Measurements from ENCODE around the gene RIC3.

DNA sequence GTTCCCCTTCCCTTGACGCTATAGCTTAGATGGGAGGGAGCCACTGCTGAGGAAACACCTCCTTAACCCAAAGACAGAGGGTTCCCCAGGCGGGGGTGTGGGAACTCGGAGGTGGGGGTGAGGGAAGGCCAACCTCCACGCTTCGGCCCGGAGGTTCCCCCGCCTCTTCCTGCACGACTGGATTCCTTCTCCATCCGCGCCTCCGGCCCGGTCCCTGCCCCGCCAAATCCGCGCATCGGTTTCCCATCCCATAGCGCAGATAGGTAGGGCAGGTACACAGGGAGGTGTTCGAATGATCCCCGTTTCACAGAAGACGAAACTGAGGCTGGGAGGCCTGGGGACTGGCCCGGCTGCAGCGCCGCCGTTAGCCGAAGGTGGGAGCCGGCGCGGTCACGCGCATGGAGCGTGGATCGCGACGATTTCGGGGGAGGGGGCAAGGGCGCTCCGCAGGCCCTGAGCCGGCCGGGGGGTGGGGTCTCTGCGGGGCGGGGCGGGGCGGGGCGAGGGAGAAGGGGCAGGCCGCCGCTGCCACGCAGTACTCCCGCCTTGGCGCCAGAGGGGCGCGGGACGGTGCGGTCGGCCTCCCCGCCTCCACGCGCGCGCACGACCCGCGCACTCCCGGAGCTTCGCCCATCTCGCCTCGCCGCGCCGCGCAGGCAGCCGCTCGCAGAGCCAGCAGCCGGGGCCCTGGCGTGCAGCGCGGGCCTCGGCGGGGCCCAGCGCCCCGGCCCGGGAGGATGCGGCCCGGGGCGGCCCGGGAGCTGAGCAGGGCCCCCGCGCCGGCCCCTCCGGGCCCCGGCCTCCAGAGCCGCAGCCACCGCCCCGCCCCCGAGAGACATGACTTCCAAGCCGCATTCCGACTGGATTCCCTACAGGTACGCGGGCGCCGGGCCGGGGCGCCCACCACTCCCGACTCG, 87.9 kb downstream of the RIC3 start, which contains the start of gene TUB:
- TF ChIP-seq POLR2AphosphoS5 (IDR thresholded peaks at IDR 0.05; ENCODE audit: low read depth, low read length) = no peak
- no peak for TF ChIP-seq TAF1 (IDR thresholded peaks at IDR 0.05; ENCODE audit: low read depth, low read length)
- TF ChIP-seq POLR2A (IDR thresholded peaks at IDR 0.05; ENCODE audit: low read depth, low read length) = no peak
- no peak for TF ChIP-seq PAX5 (IDR thresholded peaks at IDR 0.05; ENCODE audit: insufficient read depth, low read length, severe bottlenecking)
- no peak for TF ChIP-seq SPI1 (IDR thresholded peaks at IDR 0.05; ENCODE audit: low read depth, low read length)
- no peak for TF ChIP-seq POU2F2 (IDR thresholded peaks at IDR 0.05; ENCODE audit: low read depth, low read length)
